Caco-2 (cell line): ENCODE data around the gene GID8. TPM values are rescaled to one million over a fixed set of nuclear protein-coding genes. Genes with fewer than 3 reads are reported as not detected.

ENCODE experiments used
- BruUV-seq: library from RNA; stranded (reverse); fragments of 400-500 nt; replicated peaks from 2 replicates; lab custom pipeline; 2021; lab: Mats Ljungman, UMichigan
- CTCF ChIA-PET: fragments of 300-600 bp; sonication (Branson Sonifier 250); formaldehyde crosslinking; loops from one replicate; lab custom pipeline; 2022; ENCODE audit warnings: antibody characterized with exemption; lab: Charles Lee
- POLR2A ChIA-PET: fragments of 300-600 bp; sonication (Branson Sonifier 250); formaldehyde crosslinking; loops from one replicate; lab custom pipeline; 2022; ENCODE audit warnings: antibody characterized with exemption; lab: Charles Lee
- DNase-seq, 2 experiments: peaks; one replicate each; pipeline versions ENCODE4 v3.0.0 to v3.0.0-alpha.2; 2020 to 2022
- H3K27me3 ChIP-seq: replicated peaks from 2 replicates; pipeline ENCODE4 v1.6.0; 2011; ENCODE audit warnings: low read length; ENCODE audit not compliant: control insufficient read depth, insufficient read depth
- H3K36me3 ChIP-seq: 2 replicates; pipeline ENCODE4 v1.5.1; 2011; ENCODE audit warnings: low read length; ENCODE audit not compliant: control insufficient read depth, insufficient read depth
- H3K4me1 ChIP-seq: fragments of 250-450 bp; sonication (Bioruptor Pico); 2 replicates; pipeline ENCODE4 v1.5.1; 2020; ENCODE audit warnings: mild to moderate bottlenecking
- H3K4me3 ChIP-seq: 2 replicates; pipeline ENCODE4 v1.5.1; 2011; ENCODE audit warnings: low read depth, mild to moderate bottlenecking, control low read depth, low read length
- H3K9me3 ChIP-seq: fragments of 250-450 bp; sonication (Bioruptor Pico); 2 replicates; pipeline ENCODE4 v1.5.1; 2020; ENCODE audit warnings: mild to moderate bottlenecking, moderate library complexity
- H3K27ac Mint-ChIP-seq: one replicate; pipeline ENCODE4 v1.8.0; 2022; ENCODE audit warnings: mixed read lengths; ENCODE audit not compliant: unreplicated experiment
- H3K27me3 Mint-ChIP-seq: one replicate; pipeline ENCODE4 v1.8.0; 2022; ENCODE audit warnings: mixed read lengths; ENCODE audit not compliant: insufficient read depth, unreplicated experiment
- H3K36me3 Mint-ChIP-seq: one replicate; pipeline ENCODE4 v1.8.0; 2022; ENCODE audit warnings: mild to moderate bottlenecking, mixed read lengths; ENCODE audit not compliant: insufficient read depth, unreplicated experiment
- H3K4me1 Mint-ChIP-seq: one replicate; pipeline ENCODE4 v1.8.0; 2022; ENCODE audit warnings: low read depth, mixed read lengths; ENCODE audit not compliant: unreplicated experiment
- H3K4me3 Mint-ChIP-seq: one replicate; pipeline ENCODE4 v1.8.0; 2022; ENCODE audit warnings: mild to moderate bottlenecking, moderate library complexity, mixed read lengths; ENCODE audit not compliant: unreplicated experiment
- H3K9me3 Mint-ChIP-seq: one replicate; pipeline ENCODE4 v1.8.0; 2022; ENCODE audit warnings: mixed read lengths; ENCODE audit not compliant: unreplicated experiment
- CTCF ChIP-seq, 2 experiments: fragments of 200-600 bp in 1 of 2; IDR thresholded peaks; 1 replicate in 1 of 2; 2 replicates in 1 of 2; pipeline versions ENCODE4 v1.5.1 to v1.8.0; 2011 to 2022; ENCODE audit warnings: antibody characterized with exemption in 1 of 2, control low read depth in 1 of 2, inconsistent platforms in 1 of 2, low read depth in 1 of 2, low read length in 1 of 2, mild to moderate bottlenecking in 1 of 2, moderate library complexity in 1 of 2; ENCODE audit not compliant: insufficient read depth in 1 of 2, severe bottlenecking in 1 of 2, unreplicated experiment in 1 of 2
- intact Hi-C: fragments of 100-400 bp; cut with micrococcal nuclease; formaldehyde crosslinking; loops from one replicate; pipeline ENCODE4 v1.10.0; 2022; ENCODE audit not compliant: unreplicated experiment
- total RNA-seq: library from RNA; stranded (reverse); gene quantifications from 2 replicates; pipeline ENCODE4 v1.2.3, GENCODE V29; 2022

The GID8 gene
- total RNA-seq, 1 experiment from 2014 or later: 133 TPM

- no peak for TF ChIP-seq CTCF (IDR thresholded peaks at IDR 0.05; ENCODE audit: insufficient read depth in 1 of 2, low read depth in 1 of 2, low read length in 1 of 2, severe bottlenecking in 1 of 2, unreplicated experiment in 1 of 2)
- intact Hi-C loops: no loop called here
- Mint-ChIP-seq H3K9me3 (no peaks in the 10 kb centered on the region), H3K36me3 (peaks cover 61% of the 10 kb centered on the region), H3K4me1 (peaks cover 53% of the 10 kb centered on the region), H3K27ac (peak overlapping the region; percentile 95), H3K4me3 (peak overlapping the region; percentile 93), H3K27me3 (no peaks in the 10 kb centered on the region)
- CTCF ChIA-PET: interaction anchor here (1.8 kb wide), 1 partner anchor 16 kb away, joined by 6 read pairs; no protein-coding TSS in a partner anchor
- H3K4me3 ChIP-seq: no peak overlapping the region
- no peaks in the 10 kb centered on the region for H3K27me3 ChIP-seq
- H3K36me3 ChIP-seq: peaks cover 1% of the 10 kb centered on the region; the same call in 1 of the 2 replicates
- peak in 1 of 2 experiments; percentile 19 for DNase-seq
- BruUV-seq: no TSS peak
- peaks cover 41% of the 10 kb centered on the region for H3K4me1 ChIP-seq
- POLR2A ChIA-PET: interaction anchor here (0.5 to 2.2 kb wide), 4 partner anchors 11 to 129 kb away, joined by 4 to 16 read pairs (median 5); partner anchors contain the start of gene GID8
- no peaks in the 10 kb centered on the region for H3K9me3 ChIP-seq
Observed at GRCh38 chr20:62923669-62924441, 14.1 kb upstream of the GID8 start.

- CTCF ChIA-PET: interaction anchor here (1.8 kb wide), 1 partner anchor 17 kb away, joined by 6 read pairs; no protein-coding TSS in a partner anchor
- TSS peak; percentile 28 for BruUV-seq
- Histone ChIP-seq H3K4me3 (peak overlapping the region; percentile 99), H3K9me3 (no peaks in the 10 kb centered on the region), H3K36me3 (peaks cover 1% of the 10 kb centered on the region; the same call in 1 of the 2 replicates), H3K4me1 (peaks cover 41% of the 10 kb centered on the region), H3K27me3 (no peaks in the 10 kb centered on the region)
- Mint-ChIP-seq H3K4me1 (peaks cover 50% of the 10 kb centered on the region), H3K4me3 (peak overlapping the region; percentile 93), H3K9me3 (no peaks in the 10 kb centered on the region), H3K36me3 (peaks cover 58% of the 10 kb centered on the region), H3K27ac (peak overlapping the region; percentile 95), H3K27me3 (no peaks in the 10 kb centered on the region)
- intact Hi-C loops: loop anchor here (1.0 kb wide), 1 partner anchor 24 kb away; no protein-coding TSS in a partner anchor
- POLR2A ChIA-PET: interaction anchor here (1.4 to 2.2 kb wide), 2 partner anchors 11 to 13 kb away, joined by 5 to 16 read pairs; partner anchors contain the start of gene GID8
- no peak for TF ChIP-seq CTCF (IDR thresholded peaks at IDR 0.05; ENCODE audit: insufficient read depth in 1 of 2, low read depth in 1 of 2, low read length in 1 of 2, severe bottlenecking in 1 of 2, unreplicated experiment in 1 of 2)
- peak; percentile 43 to 48 for DNase-seq
Observed at GRCh38 chr20:62924442-62925075, 13.4 kb upstream of the GID8 start.

GRCh38 chr20:62925076-62925419, 12.9 kb upstream of the GID8 start:
- ChIA-PET CTCF (interaction anchor here (1.8 kb wide), 1 partner anchor 17 kb away, joined by 6 read pairs; no protein-coding TSS in a partner anchor), POLR2A (interaction anchor here (2.2 kb wide), 1 partner anchor 12 kb away, joined by 16 read pairs; the partner anchor contains the start of gene GID8)
- intact Hi-C loops: loop anchor here (1.0 kb wide), 1 partner anchor 25 kb away; no protein-coding TSS in a partner anchor
- Mint-ChIP-seq H3K4me3 (peak overlapping the region; percentile 93), H3K27me3 (no peaks in the 10 kb centered on the region), H3K4me1 (peaks cover 50% of the 10 kb centered on the region), H3K9me3 (no peaks in the 10 kb centered on the region), H3K27ac (peak overlapping the region; percentile 95), H3K36me3 (peaks cover 60% of the 10 kb centered on the region)
- no TSS peak for BruUV-seq
- TF ChIP-seq CTCF (IDR thresholded peaks at IDR 0.05; ENCODE audit: insufficient read depth in 1 of 2, low read depth in 1 of 2, low read length in 1 of 2, severe bottlenecking in 1 of 2, unreplicated experiment in 1 of 2): no peak
- peaks cover 1% of the 10 kb centered on the region; the same call in 1 of the 2 replicates for H3K36me3 ChIP-seq
- no peaks in the 10 kb centered on the region for H3K27me3 ChIP-seq
- DNase-seq: peak in 1 of 2 experiments; percentile 32
- H3K9me3 ChIP-seq: no peaks in the 10 kb centered on the region
- H3K4me3 ChIP-seq: peak overlapping the region; percentile 99
- H3K4me1 ChIP-seq: peaks cover 41% of the 10 kb centered on the region
